PC-9 (cell line): ENCODE data around the gene PELI3. TPM values are rescaled to one million over a fixed set of nuclear protein-coding genes. Genes with fewer than 3 reads are reported as not detected.

Experiments used
- BruUV-seq: library from RNA; stranded (reverse); fragments of 400-500 nt; replicated peaks from 2 replicates; lab custom pipeline; 2021; lab: Mats Ljungman, UMichigan
- CTCF ChIA-PET: fragments of 300-600 bp; sonication (Branson Sonifier 250); formaldehyde crosslinking; loops from one replicate; lab custom pipeline; 2022; ENCODE audit warnings: antibody characterized with exemption; lab: Charles Lee
- POLR2A ChIA-PET: fragments of 300-600 bp; sonication (Branson Sonifier 250); formaldehyde crosslinking; loops from one replicate; lab custom pipeline; 2022; ENCODE audit warnings: antibody characterized with exemption; ENCODE audit not compliant: unreplicated experiment; lab: Charles Lee
- DNase-seq, 2 experiments: peaks; one replicate each; pipeline versions ENCODE4 v3.0.0 to v3.0.0-alpha.2; 2015 to 2022; ENCODE audit warnings: mixed read lengths in 1 of 2
- H2AFZ ChIP-seq: fragments of 200-600 bp; sonication (generic); 2 replicates; pipeline ENCODE4 v1.8.1; 2017; ENCODE audit warnings: antibody characterized with exemption
- H3F3A ChIP-seq: fragments of 200-600 bp; sonication (generic); 2 replicates; pipeline ENCODE4 v1.8.1; 2017; ENCODE audit warnings: antibody characterized with exemption, mild to moderate bottlenecking, low read depth; ENCODE audit not compliant: insufficient read depth
- H3K27ac ChIP-seq: fragments of 200-600 bp; sonication (generic); 2 replicates; pipeline ENCODE4 v1.6.1; 2016; ENCODE audit warnings: mixed run types
- H3K27me3 ChIP-seq: fragments of 200-600 bp; sonication (generic); 2 replicates; pipeline ENCODE4 v1.6.1; 2016; ENCODE audit warnings: low read depth, mixed run types; ENCODE audit not compliant: insufficient read depth
- H3K36me3 ChIP-seq: fragments of 200-600 bp; sonication (generic); 2 replicates; pipeline ENCODE4 v1.6.1; 2016; ENCODE audit warnings: low read depth, mixed run types
- H3K4me1 ChIP-seq: fragments of 200-600 bp; sonication (generic); replicated peaks from 2 replicates; pipeline ENCODE4 v1.6.1; 2016; ENCODE audit warnings: mixed run types; ENCODE audit not compliant: insufficient read depth
- H3K4me2 ChIP-seq: fragments of 200-600 bp; sonication (generic); 2 replicates; pipeline ENCODE4 v1.6.1; 2017; ENCODE audit warnings: mixed run types
- H3K4me3 ChIP-seq: fragments of 200-600 bp; sonication (generic); 2 replicates; pipeline ENCODE4 v1.6.1; 2016; ENCODE audit warnings: mixed run types
- H3K79me2 ChIP-seq: fragments of 200-600 bp; sonication (generic); 2 replicates; pipeline ENCODE4 v1.6.1; 2017; ENCODE audit warnings: low read depth, mixed run types
- H3K9me2 ChIP-seq: fragments of 200-600 bp; sonication (generic); 2 replicates; pipeline ENCODE4 v1.8.1; 2017; ENCODE audit warnings: mild to moderate bottlenecking; ENCODE audit not compliant: insufficient read depth
- H3K9me3 ChIP-seq: fragments of 200-600 bp; sonication (generic); 2 replicates; pipeline ENCODE4 v1.8.1; 2016; ENCODE audit warnings: low read depth; ENCODE audit not compliant: insufficient read depth
- H4K20me1 ChIP-seq: fragments of 200-600 bp; sonication (generic); 2 replicates; pipeline ENCODE4 v1.8.1; 2017; ENCODE audit not compliant: insufficient read depth
- EZH2 ChIP-seq: fragments of 200-600 bp; sonication (generic); IDR thresholded peaks from 2 replicates; pipeline ENCODE4 v1.8.0; 2017; ENCODE audit warnings: antibody characterized with exemption, low read depth
- intact Hi-C: fragments of 100-400 bp; cut with micrococcal nuclease; formaldehyde crosslinking; loops from one replicate; pipeline ENCODE4 v1.10.0; 2022; ENCODE audit not compliant: unreplicated experiment
- total RNA-seq: library from RNA; stranded (reverse); gene quantifications from 2 replicates; pipeline ENCODE4 v1.2.3, GENCODE V29; 2021
- TF ChIP-seq, protein P1 (sequence below): fragments of 200-600 bp; sonication (generic); conservative IDR thresholded peaks from 2 replicates; pipeline ENCODE4 v1.6.1; 2017; ENCODE audit warnings: mixed run types, antibody characterized with exemption, mild to moderate bottlenecking, moderate library complexity

The PELI3 gene
- total RNA-seq, 1 experiment from 2014 or later, result 14.0 TPM

DNA sequence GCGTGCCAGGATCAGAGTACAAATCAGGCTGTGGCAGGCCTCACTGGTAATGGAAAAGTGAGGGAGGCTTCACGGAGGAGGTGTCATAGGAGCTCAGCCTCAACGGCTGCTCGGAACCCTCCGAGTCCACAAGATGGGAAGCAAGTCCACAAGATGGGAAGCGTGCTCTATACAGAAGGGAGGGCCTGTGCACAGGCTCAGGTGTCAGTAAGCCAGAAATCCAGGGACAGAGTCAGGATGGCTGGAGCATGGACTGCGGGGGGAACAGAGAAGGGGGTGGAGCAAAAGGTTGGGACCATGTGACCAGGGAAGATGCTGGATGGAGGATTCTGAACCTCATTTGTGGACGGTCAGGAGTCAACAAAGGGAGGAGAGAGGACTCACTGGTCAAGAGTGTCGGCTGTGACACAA, 10.1 kb downstream of the PELI3 start:
- Histone ChIP-seq H3K79me2 (peaks cover 22% of the 10 kb centered on the region), H3K9me2 (no peaks in the 10 kb centered on the region), H4K20me1 (peaks cover 12% of the 10 kb centered on the region), H3K27ac (no peak overlapping the region), H3K27me3 (no peaks in the 10 kb centered on the region), H3K36me3 (no peaks in the 10 kb centered on the region), H3K4me1 (peaks cover 7% of the 10 kb centered on the region), H2AFZ (no peak overlapping the region), H3K4me3 (no peak overlapping the region), H3K9me3 (no peaks in the 10 kb centered on the region), H3F3A (peaks cover 12% of the 10 kb centered on the region; the same call in 1 of the 2 replicates), H3K4me2 (no peak overlapping the region)
- ChIA-PET CTCF (no interaction called here), POLR2A (no interaction called here)
- TF ChIP-seq, protein P1, sequence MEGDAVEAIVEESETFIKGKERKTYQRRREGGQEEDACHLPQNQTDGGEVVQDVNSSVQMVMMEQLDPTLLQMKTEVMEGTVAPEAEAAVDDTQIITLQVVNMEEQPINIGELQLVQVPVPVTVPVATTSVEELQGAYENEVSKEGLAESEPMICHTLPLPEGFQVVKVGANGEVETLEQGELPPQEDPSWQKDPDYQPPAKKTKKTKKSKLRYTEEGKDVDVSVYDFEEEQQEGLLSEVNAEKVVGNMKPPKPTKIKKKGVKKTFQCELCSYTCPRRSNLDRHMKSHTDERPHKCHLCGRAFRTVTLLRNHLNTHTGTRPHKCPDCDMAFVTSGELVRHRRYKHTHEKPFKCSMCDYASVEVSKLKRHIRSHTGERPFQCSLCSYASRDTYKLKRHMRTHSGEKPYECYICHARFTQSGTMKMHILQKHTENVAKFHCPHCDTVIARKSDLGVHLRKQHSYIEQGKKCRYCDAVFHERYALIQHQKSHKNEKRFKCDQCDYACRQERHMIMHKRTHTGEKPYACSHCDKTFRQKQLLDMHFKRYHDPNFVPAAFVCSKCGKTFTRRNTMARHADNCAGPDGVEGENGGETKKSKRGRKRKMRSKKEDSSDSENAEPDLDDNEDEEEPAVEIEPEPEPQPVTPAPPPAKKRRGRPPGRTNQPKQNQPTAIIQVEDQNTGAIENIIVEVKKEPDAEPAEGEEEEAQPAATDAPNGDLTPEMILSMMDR, result no peak
- TF ChIP-seq EZH2, result no peak
- BruUV-seq, result no TSS peak
- DNase-seq, result no peak
- intact Hi-C loops, result no loop called here

DNA sequence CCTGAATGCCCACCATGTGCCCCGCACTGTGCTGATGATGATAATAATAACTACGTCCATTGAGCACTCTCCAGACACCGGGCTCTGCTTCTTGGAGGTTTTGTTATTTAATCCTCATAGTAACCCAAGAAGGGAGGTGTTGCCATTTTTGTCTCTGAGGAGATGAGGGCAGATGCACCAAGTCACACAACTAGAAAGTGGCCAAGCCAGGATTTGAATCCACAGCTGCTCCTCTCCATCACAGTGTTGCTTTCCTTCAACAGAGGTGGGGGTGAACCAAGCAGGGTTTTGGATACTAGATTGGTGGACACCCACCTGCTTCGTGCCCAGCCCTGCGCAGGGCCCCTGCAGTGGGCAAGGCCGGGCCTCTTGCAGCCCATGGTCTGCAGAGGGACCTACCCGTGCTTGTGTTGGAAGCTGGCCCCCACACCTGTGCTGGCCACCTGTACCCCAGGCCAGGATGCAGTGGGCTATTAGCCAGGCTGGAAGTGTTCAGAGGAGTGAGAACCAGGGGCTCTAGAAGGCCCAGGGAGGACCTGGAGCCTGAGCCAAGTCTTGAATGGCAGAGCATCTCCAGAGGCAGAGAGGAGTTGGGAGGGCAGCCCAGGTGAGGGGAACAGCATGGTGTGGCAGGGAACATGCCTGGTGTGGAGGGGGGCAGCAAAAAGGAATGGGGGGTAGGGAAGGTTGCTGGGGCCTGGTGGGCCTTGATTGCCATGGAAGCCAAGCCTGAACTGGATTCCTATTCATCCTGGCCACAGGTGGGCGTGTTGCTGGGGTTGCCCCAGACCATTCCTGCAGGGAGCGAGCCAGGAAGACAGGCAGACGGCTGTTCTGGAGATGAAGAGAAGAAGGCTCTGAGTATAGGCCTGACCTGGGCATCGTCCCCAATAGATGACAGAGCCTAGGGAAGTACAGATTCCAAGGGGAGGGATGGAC, 10.8 kb downstream of the PELI3 start:
- Histone ChIP-seq H3K36me3 (no peaks in the 10 kb centered on the region), H3K9me2 (no peaks in the 10 kb centered on the region), H3K4me1 (peaks cover 7% of the 10 kb centered on the region), H2AFZ (no peak overlapping the region), H3K4me3 (no peak overlapping the region), H3K27ac (no peak overlapping the region), H4K20me1 (peaks cover 12% of the 10 kb centered on the region), H3K9me3 (no peaks in the 10 kb centered on the region), H3K79me2 (peaks cover 22% of the 10 kb centered on the region), H3F3A (peaks cover 12% of the 10 kb centered on the region; the same call in 1 of the 2 replicates), H3K27me3 (no peaks in the 10 kb centered on the region), H3K4me2 (no peak overlapping the region)
- intact Hi-C loops, result no loop called here
- POLR2A ChIA-PET, result no interaction called here
- BruUV-seq, result no TSS peak
- CTCF ChIA-PET, result no interaction called here
- no peak for DNase-seq
- TF ChIP-seq EZH2, result no peak
- TF ChIP-seq, protein P1, result no peak

DNA sequence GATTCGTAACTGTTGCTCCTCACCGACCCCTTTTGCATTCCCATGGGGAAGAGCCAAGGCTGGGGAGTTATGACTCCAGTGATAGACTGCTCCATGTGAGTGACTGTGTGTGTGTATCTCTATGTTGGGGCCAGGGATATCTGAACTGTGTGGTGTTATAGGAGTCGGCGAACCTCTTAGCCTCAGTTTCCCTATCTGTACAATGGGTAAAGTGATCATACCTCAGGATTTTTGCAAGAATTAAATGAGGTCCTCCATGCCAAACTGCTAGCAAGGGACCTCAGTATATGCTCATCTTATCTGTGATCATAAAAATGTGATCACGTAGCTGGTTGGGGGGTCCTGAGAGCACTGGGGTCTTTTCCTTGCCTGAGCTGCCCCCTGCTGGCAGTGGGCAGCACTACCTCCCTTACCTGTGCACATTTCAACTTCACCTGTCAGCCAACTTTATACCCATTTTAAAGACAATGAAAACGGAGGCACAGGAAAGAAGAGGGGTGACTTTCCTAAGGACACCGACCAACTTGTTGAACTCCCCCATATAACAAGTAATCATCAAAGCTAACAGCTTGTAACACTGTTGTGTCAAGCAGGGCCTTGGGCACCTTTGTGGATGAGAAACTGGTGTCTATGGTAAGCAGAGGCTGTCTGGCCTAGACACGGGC, 12.2 kb downstream of the PELI3 start:
- H3K79me2 ChIP-seq, result peaks cover 22% of the 10 kb centered on the region
- H3K4me2 ChIP-seq, result peak overlapping the region; percentile 82
- no peak overlapping the region; the same call in 1 of the 2 replicates for H2AFZ ChIP-seq
- H3K27me3 ChIP-seq, result no peaks in the 10 kb centered on the region
- no peaks in the 10 kb centered on the region for H3K9me3 ChIP-seq
- H3F3A ChIP-seq, result peaks cover 12% of the 10 kb centered on the region; the same call in 1 of the 2 replicates
- H3K9me2 ChIP-seq, result no peaks in the 10 kb centered on the region
- peak in 1 of 2 experiments; percentile 33 for DNase-seq
- TF ChIP-seq EZH2, result no peak
- TF ChIP-seq, protein P1, result peak; percentile 99
- ChIA-PET CTCF (interaction anchor here (0.7 to 1.7 kb wide), 4 partner anchors 13 to 175 kb away, joined by 3 to 7 read pairs (median 4); no protein-coding TSS in a partner anchor), POLR2A (interaction anchor here (0.6 to 0.7 kb wide), 2 partner anchors 17 to 74 kb away, joined by 4 to 5 read pairs; no protein-coding TSS in a partner anchor)
- intact Hi-C loops, result loop anchor here (1.0 kb wide), 1 partner anchor 71 kb away; no protein-coding TSS in a partner anchor
- no TSS peak for BruUV-seq
- peaks cover 7% of the 10 kb centered on the region for H3K4me1 ChIP-seq
- H3K4me3 ChIP-seq, result peak overlapping the region; percentile 61
- H3K36me3 ChIP-seq, result 0 out of 2 replicates have a peak, but pooled peaks cover 7% of the 10 kb centered on the region
- H4K20me1 ChIP-seq, result peaks cover 12% of the 10 kb centered on the region
- H3K27ac ChIP-seq, result peak overlapping the region; percentile 59; the same call in 1 of the 2 replicates
